GM12892 (cell line): ENCODE results near the gene MEGF9.

Experiments
- POLR2A ChIP-seq: IDR thresholded peaks from 2 replicates; pipeline ENCODE4 v1.6.1; 2011; ENCODE audit warnings: low read depth, low read length, control low read depth
- POLR2AphosphoS5 ChIP-seq: IDR thresholded peaks from 2 replicates; pipeline ENCODE4 v1.6.1; 2011; ENCODE audit warnings: low read depth, low read length, control low read depth
- TAF1 ChIP-seq: IDR thresholded peaks from 2 replicates; pipeline ENCODE4 v1.6.1; 2011; ENCODE audit warnings: low read depth, mild to moderate bottlenecking, control low read depth, low read length, borderline replicate concordance

DNA sequence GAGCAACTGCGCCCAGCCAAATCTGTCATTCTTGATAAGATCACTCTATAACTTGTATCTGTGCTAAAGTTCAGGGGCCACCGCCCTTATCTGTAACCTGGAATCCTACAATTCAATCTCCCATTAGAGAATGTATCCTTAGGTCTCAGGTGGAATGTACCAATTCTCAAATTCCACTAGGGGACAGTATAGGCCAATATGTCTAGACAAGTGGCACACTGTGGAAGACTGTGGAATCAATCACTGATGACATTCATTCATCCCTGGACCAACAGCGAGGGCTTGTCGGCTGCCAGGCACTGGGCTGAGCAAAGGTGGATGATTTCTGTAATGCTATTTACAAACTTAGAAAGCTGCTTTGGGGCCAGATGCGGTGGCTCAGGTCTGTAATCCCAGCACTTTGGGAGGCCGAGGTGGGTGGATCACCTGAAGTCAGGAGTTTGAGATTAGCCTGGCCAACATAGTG, 28.7 kb upstream of the MEGF9 start:
- TF ChIP-seq POLR2A (no peak), TAF1 (no peak), POLR2AphosphoS5 (no peak)
